GM19397 (cell line): ENCODE measurements around the gene MFN2.
"Not testable (repeated sequence)": the region's sequence is repeated elsewhere in the genome, so short reads cannot be mapped to it uniquely, and the experiment has no call there.

Experiments used
- ATAC-seq: cut with Tn5 transposase; IDR thresholded peaks from one replicate; pipeline ENCODE4 v1.9.1; 2021; ENCODE audit warnings: mild to moderate bottlenecking, moderate library complexity; ENCODE audit not compliant: unreplicated experiment

Gene MFN2

DNA sequence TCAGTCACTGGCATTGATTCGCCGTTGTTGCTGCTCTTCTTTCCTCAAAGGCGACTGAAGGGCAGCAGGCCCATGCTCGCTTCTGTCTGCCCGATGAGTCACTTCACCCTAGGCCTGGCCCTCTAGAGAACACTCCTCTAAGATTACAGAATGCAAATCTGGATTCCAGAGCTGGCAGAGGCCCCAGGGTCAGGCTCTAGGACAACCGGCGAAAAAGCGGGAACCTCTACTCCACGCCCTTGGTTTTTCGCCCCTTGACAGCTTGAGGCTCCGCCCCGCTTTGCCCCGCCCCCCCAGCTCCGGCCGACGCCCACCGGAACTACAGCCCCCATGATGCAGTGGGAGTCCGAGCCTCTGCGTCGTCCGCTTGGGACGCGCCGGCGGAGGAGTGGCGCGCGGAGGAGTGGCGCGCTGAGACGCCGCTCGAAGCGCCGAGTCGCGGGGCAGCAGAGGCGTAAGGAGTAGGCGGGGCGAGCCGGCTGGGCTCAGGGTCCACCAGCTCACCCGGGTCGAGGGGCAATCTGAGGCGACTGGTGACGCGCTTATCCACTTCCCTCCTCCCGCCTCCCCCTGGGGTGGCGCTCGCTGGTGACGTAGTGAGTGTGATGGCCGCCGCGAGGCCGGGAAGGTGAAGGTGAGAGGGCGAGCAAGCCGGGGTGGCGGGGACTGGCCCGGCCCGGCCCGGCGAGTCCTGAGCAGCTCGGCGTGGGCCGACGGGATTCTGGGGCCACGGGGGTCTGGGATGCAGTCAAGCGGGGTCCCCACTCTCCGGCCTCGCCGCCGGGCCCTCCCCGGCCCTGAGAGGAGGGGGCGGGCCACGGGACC, at the start of gene MFN2:
Gene MFN2 (plus strand): TSS at position 594 of the 825 bp plus-strand sequence. CDS start 8,725 bp downstream, outside the sequence.
- ATAC-seq: peak; percentile 93

DNA sequence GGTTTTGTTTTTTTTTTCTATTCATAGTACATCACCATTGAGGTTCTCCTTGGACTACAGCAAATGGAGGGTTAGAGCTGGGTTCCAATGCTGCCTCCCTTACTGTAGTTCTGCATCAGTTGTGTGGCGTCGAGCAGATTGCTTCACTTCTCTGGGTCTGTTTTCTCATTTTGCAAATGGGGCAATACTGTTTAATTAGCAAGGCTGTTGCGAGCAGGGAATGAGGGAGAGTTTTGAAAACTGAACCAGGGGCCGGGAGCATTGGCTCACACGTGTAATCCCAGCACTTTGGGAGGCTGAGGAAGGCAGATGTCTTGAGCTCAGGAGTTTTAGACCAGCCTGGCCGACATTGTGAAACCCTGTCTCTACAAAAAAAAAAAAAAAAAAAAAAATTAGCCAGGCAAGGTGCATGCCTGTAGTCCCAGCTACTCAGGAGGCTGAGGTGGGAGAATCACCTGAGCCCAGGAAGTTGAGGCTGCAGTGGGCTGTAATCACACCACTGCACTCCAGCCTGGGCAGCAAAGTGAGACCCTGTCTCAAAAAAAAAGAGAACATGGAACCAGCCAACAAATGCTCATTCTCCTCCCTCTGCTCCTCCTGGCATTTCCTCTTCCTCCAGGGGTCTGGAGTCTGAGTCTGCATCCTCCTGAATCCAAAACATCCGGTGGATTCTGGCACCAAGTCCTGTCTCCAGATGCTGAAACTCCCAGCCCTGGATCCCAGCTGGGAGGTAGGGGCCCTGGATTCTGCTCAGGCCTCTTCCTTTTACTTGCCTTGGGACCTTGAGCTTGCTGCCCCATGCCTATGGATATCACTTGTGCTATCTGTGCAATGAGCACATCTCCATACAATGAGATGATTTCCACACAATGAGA, 49.4 kb upstream of the MFN2 start:
- ATAC-seq: no peak

DNA sequence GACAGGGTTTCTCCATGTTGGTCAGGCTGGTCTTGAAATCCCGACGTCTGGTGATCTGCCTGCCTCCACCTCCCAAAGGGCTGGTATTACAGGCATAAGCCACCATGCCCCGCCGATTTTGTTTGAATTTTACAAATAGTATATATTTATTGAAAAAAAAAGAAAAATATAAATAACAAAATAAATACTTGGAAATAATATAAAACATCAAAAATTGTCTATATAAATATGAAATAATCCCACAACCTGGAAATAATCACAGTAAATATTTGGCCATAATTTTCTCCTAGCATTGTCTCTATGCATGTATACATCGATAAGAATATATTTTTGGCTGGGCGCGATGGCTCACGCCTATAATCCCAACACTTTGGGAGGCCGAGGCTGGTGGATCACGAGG, 48.4 kb upstream of the MFN2 start:
- ATAC-seq: no peak

DNA sequence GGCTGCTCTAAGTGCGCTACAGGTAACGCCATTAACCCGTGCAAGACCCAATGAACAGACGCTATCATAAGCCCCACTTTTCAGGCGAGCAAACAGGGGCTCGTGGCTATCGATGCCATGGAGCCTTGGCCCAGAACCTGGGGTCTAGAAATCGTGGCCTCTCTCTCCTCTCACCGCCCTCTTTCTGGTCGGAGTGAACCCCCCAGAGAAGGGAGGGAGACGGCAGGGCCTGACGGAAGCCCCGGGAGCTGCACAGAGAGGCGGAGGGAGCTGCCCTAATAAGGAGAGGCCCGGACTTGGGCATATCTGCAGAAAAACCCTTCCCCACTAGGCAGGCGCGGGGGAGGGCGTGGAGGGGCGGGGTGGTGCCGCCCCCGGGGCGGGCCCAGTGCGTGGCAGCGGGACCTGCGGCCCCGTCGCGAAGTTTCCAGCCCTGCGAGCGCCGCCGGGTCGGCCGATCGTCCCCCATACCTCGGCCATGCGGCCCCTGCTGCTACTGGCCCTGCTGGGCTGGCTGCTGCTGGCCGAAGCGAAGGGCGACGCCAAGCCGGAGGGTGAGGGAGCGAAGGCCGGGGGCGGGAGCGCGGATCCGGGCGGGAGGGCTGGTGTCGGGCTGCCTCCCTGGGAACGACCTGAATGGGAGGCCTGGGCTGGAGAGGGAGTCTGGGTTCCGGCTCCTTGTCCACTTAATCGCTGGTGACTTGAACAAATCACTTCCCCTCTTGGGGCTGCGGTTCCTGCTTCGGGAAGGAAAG, 45.8 kb upstream of the MFN2 start, which contains the start of gene PLOD1:
Gene PLOD1 (plus strand): TSS at position 416 of the 755 bp plus-strand sequence. CDS start 63 bp downstream, at position 479.
- ATAC-seq: peak; percentile 83

DNA sequence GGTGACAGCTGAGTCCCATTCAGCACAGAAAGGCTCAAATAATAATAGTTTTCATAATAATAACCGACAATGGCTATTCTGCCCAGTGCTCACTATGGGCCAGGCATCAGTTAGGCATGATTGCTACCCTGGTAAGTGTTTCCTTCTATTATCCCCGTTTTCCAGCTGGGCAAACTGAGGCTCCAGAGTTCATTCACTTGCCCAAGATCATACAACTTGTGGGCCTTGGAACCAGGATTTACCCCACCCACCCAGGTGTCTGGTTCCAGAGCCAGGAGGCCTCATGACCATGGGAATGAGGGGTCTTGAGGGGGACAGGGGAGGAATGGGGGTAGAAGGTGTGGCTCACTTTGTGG, 45.2 kb upstream of the MFN2 start:
- ATAC-seq: no peak

DNA sequence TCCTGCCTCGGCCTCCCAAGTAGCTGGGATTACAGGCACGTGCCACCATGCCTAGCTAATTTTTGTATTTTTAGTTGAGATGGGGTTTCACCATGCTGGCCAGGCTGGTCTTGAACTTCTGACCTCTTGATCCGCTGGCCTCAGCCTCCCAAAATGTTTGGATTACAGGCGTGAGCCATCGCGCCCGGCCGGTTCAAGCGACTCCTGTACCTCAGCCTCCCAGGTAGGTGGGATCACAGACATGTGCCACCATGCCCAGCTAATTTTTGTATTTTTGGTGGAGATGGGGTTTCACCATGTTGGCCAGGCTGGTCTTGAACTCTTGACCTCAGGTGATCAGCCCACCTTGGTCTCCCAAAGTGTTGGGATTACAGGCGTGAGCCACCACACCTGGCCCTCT, 44.5 kb upstream of the MFN2 start:
- not testable (repeated sequence) for ATAC-seq

DNA sequence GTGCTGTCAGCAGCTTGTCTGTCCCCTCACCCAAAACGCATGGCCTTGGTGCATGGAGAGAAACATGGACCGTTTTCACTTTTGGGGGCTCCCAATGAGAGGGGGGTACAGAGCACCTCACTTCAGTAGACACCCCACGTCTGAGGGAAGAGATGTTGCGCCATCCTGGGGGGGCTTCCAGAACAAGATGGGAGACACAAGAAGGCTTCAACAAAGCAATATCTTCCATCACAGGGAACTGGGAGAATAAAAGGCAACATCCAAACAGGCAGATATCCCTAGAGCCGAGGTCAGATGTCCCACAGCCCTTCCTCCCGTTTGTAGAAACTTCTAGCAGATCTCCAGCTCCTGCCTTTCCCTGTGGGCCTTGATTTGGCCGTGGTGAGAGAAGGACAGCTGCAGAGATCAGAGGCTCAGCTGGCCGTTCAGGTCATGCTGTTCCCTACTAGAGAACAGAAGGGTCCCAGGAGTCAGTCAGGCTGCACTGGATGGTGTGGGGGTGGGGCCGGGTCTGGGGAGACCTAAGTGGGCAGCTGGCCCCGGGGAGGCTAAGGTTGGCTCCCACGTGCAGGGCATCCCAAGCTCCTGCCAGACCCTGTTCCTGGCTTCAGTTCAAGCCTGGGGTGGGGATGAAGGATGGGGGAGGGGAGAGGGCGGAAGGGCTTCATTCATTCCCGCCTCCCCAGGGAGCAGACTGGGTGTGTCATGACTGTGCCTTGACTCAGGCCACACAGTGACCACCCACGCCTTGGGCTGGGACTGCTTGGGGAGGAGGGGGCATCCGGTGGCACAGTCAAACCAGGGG, 41.3 kb upstream of the MFN2 start:
- no peak for ATAC-seq

DNA sequence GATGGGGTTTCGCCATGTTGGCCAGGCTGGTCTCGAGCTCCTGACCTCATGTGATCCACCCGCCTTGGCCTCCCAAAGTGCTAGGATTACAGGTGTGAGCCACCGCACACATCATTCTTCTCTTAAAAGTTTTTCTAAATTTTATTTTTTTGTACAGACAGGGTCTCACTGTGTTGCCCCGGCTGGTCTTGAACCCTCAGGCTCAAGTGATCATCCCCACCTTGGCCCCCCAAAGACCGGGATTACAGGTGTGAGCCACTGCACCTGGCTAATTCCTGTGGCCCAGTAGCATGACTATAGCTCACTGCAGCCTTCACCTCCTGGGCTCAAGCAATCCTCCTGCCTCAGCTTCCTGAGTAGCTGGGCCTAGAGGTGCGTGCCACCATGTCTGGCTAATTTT, 40.5 kb upstream of the MFN2 start:
- ATAC-seq: not testable (repeated sequence)

DNA sequence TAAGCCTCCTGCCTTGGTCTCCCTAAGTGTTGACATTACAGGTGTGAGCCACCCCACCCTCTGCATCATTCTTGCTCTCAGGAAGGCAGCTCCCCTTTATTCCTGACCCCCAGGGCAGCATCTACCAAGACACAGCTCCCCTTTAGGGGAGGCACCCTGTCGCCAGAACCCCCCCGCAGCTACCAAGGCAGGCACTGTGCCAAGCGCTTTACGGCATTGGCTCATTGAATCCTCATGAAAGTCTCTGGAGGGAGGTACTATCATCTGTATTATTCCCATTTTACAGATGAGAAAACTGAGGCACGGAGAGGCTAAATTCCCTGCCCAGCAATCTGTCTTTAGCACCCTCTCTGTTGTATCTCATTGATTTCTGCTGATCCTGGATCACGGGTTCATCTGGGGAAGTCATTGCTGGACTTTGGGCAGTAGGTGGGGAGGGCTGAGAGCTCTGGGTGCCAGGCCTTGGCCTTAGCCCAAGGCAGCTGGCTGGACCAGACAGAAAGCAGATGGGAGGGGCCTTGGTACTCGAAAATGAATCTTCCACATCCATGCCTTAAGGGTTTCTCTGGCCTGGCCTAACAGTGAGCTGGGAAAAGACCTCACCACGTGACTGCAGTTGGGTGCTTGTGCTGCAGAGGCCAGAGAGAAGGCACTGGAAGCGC, 39.9 kb upstream of the MFN2 start:
- ATAC-seq: no peak

DNA sequence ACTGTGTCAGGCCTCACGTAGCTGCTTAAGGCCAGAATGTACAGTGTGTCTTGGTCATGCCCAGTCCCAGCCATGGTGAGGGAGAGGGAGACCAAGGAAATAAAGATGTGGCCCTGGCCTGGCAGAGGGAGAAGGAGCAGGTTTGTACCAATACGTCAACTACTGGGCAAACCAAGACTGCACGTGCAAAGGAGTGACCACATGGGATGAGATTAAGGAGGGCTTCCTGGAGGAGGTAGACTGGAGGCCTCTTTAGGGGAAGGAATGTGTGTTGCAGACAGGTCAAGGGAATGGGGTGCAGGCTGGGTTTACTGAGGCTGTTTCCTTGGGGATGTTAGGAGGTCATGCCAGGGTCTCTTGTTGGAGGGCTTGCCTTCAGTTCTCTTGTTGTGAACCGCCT, 38.0 kb upstream of the MFN2 start:
- no peak for ATAC-seq

DNA sequence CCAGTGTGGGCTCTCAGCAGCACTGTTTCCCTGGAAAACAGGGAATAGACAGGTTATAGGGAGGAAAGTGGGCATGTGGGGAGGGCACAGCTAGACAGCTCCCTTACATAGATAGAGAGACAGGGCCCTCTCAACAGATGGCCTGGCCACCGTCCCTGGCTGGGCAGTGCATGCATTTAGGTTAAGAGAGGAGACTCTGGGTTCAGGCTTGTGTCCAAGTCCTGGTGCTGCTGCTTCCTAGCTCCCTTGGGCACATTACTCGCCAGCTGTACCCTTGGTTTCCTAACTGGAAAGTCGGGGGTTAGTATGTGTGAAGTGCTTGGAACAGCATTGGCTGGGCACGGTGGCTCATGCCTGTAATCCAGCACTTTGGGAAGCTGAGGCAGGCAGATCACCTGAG, 36.6 kb upstream of the MFN2 start:
- ATAC-seq: no peak

DNA sequence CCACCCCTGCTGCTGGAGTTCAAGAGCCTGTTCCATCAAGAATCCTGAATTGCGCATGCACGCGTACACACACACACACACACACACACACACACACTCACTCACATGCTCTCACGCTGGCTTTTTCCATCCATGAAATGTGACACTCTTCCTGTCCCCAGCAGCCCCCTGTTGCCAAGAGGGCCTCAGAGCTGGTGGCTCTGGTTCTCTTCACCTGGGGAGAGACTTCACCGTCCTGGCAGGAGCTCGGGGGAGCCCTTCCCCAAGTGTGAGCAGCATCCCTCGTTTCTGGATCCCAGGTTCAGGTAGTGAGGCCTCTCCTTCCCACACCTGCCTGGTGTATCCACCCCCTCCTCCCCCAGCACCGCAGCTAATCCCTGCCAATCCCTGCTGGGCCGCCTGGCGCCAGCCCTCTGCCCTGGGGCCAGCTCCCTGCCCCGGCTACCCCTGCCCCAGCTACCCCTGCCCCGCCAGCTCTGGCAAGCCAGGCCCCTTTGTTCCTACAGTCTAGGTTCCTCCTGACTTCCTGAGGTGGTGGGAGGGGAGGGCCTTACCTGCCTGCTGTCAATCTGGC, 35.8 kb upstream of the MFN2 start:
- no peak for ATAC-seq

DNA sequence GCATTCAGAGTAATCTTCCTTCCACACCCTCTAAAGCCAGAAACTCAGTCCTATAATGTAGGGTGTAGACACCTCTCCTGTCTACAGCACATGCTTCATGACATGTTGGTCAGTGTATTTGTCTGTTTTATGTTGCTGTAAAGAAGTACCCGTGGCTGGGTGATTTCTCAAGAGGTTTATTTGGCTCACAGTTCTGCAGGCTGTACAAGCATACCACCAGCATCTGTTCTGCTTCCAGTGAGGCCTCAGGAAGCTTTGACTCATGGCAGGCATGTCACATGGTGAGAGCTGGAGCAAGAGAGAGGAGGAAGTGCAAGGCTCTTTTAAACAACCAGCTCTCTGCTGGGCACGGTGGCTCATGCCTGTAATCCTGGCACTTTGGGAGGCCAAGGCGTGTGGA, 33.6 kb upstream of the MFN2 start:
- no peak for ATAC-seq

DNA sequence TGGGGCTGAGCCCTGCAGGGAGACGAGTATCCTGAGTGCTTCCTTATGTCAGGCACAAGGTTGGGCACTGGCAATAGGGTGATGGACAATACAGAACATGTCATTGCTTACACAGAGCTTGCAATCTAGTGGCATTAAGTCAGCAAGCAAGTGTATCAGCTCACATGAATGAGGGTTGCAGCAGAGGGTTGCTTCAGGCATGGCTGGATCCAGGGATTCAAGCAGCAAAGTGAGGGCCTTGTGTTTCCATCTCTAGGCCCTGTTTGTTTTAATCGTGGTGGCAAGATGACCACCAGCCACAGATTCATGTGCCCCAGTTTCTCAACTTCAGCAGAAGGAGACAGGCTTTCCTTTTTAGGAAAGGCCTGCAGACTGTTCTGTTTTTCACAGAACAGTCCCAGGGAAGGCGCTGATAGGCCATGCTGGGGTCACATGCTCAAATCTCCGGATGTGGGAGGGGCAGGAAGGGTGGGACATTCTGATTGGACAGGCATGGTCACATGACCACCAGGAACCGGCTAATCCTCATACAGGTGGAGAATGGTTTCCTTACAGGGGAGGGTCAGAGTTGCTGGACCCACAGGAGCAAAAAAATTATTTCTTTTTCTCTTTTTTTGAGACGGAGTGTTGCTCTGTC, 31.3 kb upstream of the MFN2 start:
- no peak for ATAC-seq

DNA sequence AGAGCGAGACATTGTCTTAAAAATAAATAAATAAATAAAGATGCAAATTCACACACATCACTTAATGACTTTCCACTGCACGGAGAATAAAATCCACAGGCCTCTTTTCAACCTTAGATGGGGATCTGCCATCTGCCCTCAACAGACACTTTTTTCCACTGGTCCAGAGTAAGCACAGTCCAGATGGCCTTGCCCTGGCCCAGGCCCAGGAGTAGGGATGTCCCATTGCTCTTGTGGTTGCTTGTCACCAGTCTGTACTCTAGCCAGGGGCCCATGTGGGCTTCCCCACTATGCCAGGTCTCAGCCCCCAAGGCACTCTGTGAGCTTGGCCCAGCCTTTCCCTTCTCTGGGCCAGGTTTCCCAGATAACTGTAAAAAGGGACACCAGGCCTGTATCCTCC, 28.3 kb upstream of the MFN2 start:
- no peak for ATAC-seq

DNA sequence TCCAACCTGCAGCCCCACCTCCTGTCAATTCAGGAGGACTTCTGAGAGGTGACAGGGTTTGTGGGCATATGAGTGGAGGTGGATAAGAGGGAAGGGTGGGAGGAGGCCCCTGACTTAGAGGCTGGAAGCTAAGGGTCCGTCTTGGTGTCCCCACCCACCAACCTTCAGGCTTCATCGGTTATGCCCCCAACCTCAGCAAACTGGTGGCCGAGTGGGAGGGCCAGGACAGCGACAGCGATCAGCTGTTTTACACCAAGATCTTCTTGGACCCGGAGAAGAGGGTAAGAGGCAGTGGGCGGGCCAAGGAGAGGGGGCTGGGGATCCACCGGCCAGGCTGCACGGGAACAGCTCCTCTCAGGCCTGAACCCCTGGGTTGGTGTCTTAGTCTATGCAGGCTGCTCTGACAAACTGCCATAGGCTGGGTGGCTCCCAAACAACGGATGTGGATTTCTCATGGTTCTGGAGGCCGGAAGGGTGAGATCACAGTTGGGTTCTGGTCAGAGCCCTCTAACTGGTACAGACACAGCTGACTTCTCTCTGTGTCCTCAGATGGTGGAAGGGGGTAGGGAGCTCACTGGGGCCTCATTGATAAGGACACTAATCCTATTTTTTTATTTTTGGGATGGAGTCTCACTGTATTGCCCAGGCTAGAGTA, 27.7 kb upstream of the MFN2 start:
- no peak for ATAC-seq

DNA sequence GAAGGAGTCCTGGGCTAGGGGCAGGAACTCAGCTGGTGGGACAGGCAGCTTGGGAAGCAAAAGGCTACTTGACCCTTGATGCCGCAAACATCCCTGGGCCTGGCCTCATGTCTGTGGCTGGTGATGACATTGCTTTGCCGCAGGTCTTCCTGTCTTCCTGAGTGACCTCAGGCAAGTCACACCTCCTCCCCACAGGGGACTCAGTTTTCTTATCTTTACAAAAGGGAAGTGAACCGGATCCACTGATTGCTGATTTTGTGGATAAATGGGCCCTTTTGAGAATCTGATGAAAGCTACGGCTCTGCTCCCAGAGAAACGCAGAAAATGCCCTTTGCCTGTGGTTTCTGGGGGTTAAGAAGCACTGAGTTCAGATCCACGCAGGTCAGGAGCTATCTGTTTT, 25.0 kb upstream of the MFN2 start:
- ATAC-seq: no peak

DNA sequence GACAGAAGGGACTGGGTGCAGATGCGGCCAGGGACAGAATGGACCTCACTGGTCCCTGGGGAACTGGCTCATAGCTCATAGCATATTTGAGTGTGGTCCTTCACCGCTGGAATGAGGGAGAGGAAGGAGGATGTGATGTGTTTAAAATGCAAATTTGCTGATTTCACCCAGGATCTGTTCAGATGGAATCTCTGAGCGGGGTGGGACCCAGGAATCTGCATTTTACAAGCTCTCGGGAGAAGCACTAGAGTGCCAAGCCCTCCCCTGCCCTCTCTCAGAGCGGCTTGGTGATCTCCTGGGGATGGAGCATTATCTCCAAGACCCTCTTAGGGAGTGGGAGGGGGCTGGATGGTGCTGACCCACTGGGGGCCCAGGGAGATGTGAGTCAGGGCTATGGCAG, 22.8 kb upstream of the MFN2 start:
- ATAC-seq: no peak

DNA sequence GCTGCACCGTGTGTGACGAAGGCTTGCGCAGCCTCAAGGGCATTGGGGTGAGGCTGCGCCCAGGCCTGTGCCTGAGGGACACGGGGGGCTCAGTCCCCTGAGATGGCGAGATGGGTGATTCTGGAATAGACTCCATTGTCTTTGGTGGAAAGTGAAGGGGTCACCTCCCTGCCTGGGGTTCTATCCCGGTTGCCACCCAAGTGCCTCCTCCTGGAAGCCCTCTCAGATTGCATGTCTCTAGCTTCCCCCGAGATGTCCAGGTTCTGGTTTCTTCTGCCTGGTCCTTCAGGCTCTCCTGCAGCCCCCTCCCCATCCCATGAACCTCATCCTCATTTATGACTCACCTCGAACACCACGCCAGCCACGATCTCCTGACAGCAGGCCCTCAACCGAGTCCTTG, 22.3 kb upstream of the MFN2 start:
- ATAC-seq: no peak
